DMS 273 treated with DMSO at 0.1 percent for 48 hours (cell line): ENCODE results near the gene CTTN.

ENCODE experiments used
- DNase-seq: peaks from one replicate; lab custom pipeline; 2025; lab: John Stamatoyannopoulos, UW

Gene CTTN

GRCh38 chr11:70477176-70477575 lies 78.8 kb downstream of the CTTN start:
- DNase-seq: no peak

GRCh38 chr11:70477609-70478008 lies 79.3 kb downstream of the CTTN start:
- peak; percentile 58 for DNase-seq

GRCh38 chr11:70478166-70478890 lies 80.0 kb downstream of the CTTN start:
- DNase-seq: no peak

- no peak for DNase-seq
Observed at GRCh38 chr11:70480711-70481110, 82.4 kb downstream of the CTTN start.

- no peak for DNase-seq
Observed at GRCh38 chr11:70481625-70482528, 83.5 kb downstream of the CTTN start.

GRCh38 chr11:70482529-70482917 lies 84.2 kb downstream of the CTTN start:
- DNase-seq: peak; percentile 46

- no peak for DNase-seq
Observed at GRCh38 chr11:70483077-70483861, 84.9 kb downstream of the CTTN start.

- DNase-seq: no peak
Observed at GRCh38 chr11:70483917-70484316, 85.6 kb downstream of the CTTN start.

- no peak for DNase-seq
Observed at GRCh38 chr11:70485326-70486025, 87.1 kb downstream of the CTTN start.

GRCh38 chr11:70486026-70486415 lies 87.7 kb downstream of the CTTN start:
- DNase-seq: no peak
